A549 (cell line): ENCODE results near the gene KCNJ14. TPM values are rescaled to one million over a fixed set of nuclear protein-coding genes. Genes with fewer than 3 reads are reported as not detected.

ENCODE experiments used
- ATAC-seq, 2 experiments: fragments of 200-7000 bp in 1 of 2; fragments of >200 bp in 1 of 2; cut with Nextera tagmentation in 1 of 2; cut with Tn5 transposase in 1 of 2; 3 replicates each; pipeline versions ENCODE4 v1.8.0 to v1.9.1; 2018 to 2020; ENCODE audit warnings: mild to moderate bottlenecking in 1 of 2, moderate library complexity in 1 of 2
- CTCF ChIA-PET: fragments of 300-600 bp; sonication (Branson Sonifier 250); formaldehyde crosslinking; extraction: SDS; loops from one replicate; lab custom pipeline; 2021; ENCODE audit warnings: antibody characterized with exemption, inconsistent platforms; lab: Yijun Ruan, JAX
- POLR2A ChIA-PET: fragments of 350-600 bp; formaldehyde crosslinking; extraction: SDS; loops from one replicate; lab custom pipeline; 2021; ENCODE audit warnings: antibody characterized with exemption, inconsistent platforms; lab: Yijun Ruan, JAX
- DNase-seq, 2 experiments: peaks; one replicate each; pipeline versions ENCODE4 v3.0.0 to v3.0.0-alpha.2; 2011 to 2016; ENCODE audit warnings: low read depth in 1 of 2, low spot score in 1 of 2
- FAIRE-seq: peaks from 2 replicates; lab custom pipeline; 2011; peaks lifted over from hg19 to GRCh38; lab: Jason Lieb, UNC
- H3K27ac ChIP-seq, 2 experiments: fragments of >200 bp; sonication (Bioruptor Twin); formaldehyde crosslinking; 3 replicates each; pipeline ENCODE4 v1.5.1; 2016 to 2017
- H3K4me1 ChIP-seq: fragments of >200 bp; sonication (Bioruptor Twin); formaldehyde crosslinking; 3 replicates; pipeline ENCODE4 v1.6.1; 2016
- H3K4me2 ChIP-seq: fragments of >200 bp; sonication (Bioruptor Twin); formaldehyde crosslinking; 3 replicates; pipeline ENCODE4 v1.6.1; 2016
- H3K4me3 ChIP-seq: fragments of >200 bp; sonication (Bioruptor Twin); formaldehyde crosslinking; 3 replicates; pipeline ENCODE4 v1.5.1; 2016
- H3K9me3 ChIP-seq: fragments of >200 bp; sonication (Bioruptor Twin); formaldehyde crosslinking; 3 replicates; pipeline ENCODE4 v1.6.1; 2016
- ATOH8 ChIP-seq: fragments of 250-450 bp; sonication (Bioruptor Pico); IDR thresholded peaks from 2 replicates; pipeline ENCODE4 v1.5.0; 2020; ENCODE audit warnings: low read depth, mild to moderate bottlenecking, moderate library complexity
- BHLHE40 ChIP-seq: IDR thresholded peaks from 2 replicates; pipeline ENCODE4 v1.6.1; 2012; ENCODE audit warnings: low read depth, low read length, inconsistent platforms
- CBX2 ChIP-seq: fragments of 200-600 bp; sonication (generic); IDR thresholded peaks from 2 replicates; pipeline ENCODE4 v1.6.1; 2016; ENCODE audit warnings: low read depth, mild to moderate bottlenecking, borderline replicate concordance
- CBX8 ChIP-seq: fragments of 200-600 bp; sonication (generic); IDR thresholded peaks from 2 replicates; pipeline ENCODE4 v1.6.1; 2016
- CEBPB ChIP-seq, 2 experiments: fragments of >200 bp in 1 of 2; sonication (Bioruptor Twin) in 1 of 2; formaldehyde crosslinking in 1 of 2; IDR thresholded peaks; 2 replicates each; pipeline ENCODE4 v1.6.1; 2012 to 2016
- E2F6 ChIP-seq: IDR thresholded peaks from 2 replicates; pipeline ENCODE4 v1.6.1; 2012; ENCODE audit warnings: low read depth, borderline replicate concordance
- ELK1 ChIP-seq: fragments of 150-350 bp; IDR thresholded peaks from 2 replicates; pipeline ENCODE4 v1.6.1; 2014; ENCODE audit warnings: low read depth, mild to moderate bottlenecking, low read length
- FOXS1 ChIP-seq: fragments of 250-450 bp; sonication (Bioruptor Pico); IDR thresholded peaks from 2 replicates; pipeline ENCODE4 v1.5.0; 2020; ENCODE audit warnings: mild to moderate bottlenecking, moderate library complexity
- GATA3 ChIP-seq: IDR thresholded peaks from 2 replicates; pipeline ENCODE4 v1.6.1; 2012; ENCODE audit warnings: borderline replicate concordance
- HDAC2 ChIP-seq: fragments of 200-600 bp; sonication (generic); IDR thresholded peaks from 2 replicates; pipeline ENCODE4 v1.6.1; 2016
- HMGXB4 ChIP-seq: fragments of 250-450 bp; sonication (Bioruptor Pico); IDR thresholded peaks from 2 replicates; pipeline ENCODE4 v1.5.0; 2021; ENCODE audit warnings: mild to moderate bottlenecking, moderate library complexity, borderline replicate concordance
- JUN ChIP-seq, 2 experiments: fragments of >200 bp; sonication (Bioruptor Twin); formaldehyde crosslinking; IDR thresholded peaks; 2 replicates in 1 of 2; 3 replicates in 1 of 2; pipeline ENCODE4 v1.6.1; 2016 to 2017
- JUNB ChIP-seq: fragments of >200 bp; sonication (Bioruptor Twin); formaldehyde crosslinking; IDR thresholded peaks from 2 replicates; pipeline ENCODE4 v1.6.1; 2016
- MAFK ChIP-seq: fragments of 450-650 bp; IDR thresholded peaks from 2 replicates; pipeline ENCODE4 v1.6.1; 2014; ENCODE audit not compliant: partially characterized antibody
- NFE2L2 ChIP-seq: fragments of 150-350 bp; conservative IDR thresholded peaks from 2 replicates; pipeline ENCODE4 v1.6.1; 2014; ENCODE audit warnings: low read length
- PHF8 ChIP-seq: fragments of 200-600 bp; sonication (generic); IDR thresholded peaks from 2 replicates; pipeline ENCODE4 v1.6.1; 2016; ENCODE audit warnings: low read depth, mild to moderate bottlenecking, antibody characterized with exemption, moderate library complexity, borderline replicate concordance
- POLR2AphosphoS2 ChIP-seq: conservative IDR thresholded peaks from 2 replicates; pipeline ENCODE4 v1.6.1; 2012; ENCODE audit warnings: low read length, improper control_type of control experiment, inconsistent platforms
- RAD21 ChIP-seq, 2 experiments: fragments of >200 bp in 1 of 2; sonication (Bioruptor Twin) in 1 of 2; formaldehyde crosslinking in 1 of 2; IDR thresholded peaks in 1 of 2; conservative IDR thresholded peaks in 1 of 2; 2 replicates in 1 of 2; 3 replicates in 1 of 2; pipeline ENCODE4 v1.6.1; 2012 to 2018; ENCODE audit warnings: inconsistent platforms in 1 of 2
- RARB ChIP-seq: fragments of 250-450 bp; sonication (Bioruptor Pico); IDR thresholded peaks from 2 replicates; pipeline ENCODE4 v1.8.0; 2021; ENCODE audit warnings: mild to moderate bottlenecking, moderate library complexity
- SMC3 ChIP-seq: fragments of >200 bp; sonication (Bioruptor Twin); formaldehyde crosslinking; IDR thresholded peaks from 3 replicates; pipeline ENCODE4 v1.6.1; 2018; ENCODE audit warnings: inconsistent platforms
- SREBF2 ChIP-seq: fragments of 450-650 bp; IDR thresholded peaks from 2 replicates; pipeline ENCODE4 v1.6.1; 2014; ENCODE audit warnings: mild to moderate bottlenecking, moderate library complexity
- TFCP2L1 ChIP-seq: fragments of 250-450 bp; sonication (Bioruptor Pico); IDR thresholded peaks from 2 replicates; pipeline ENCODE4 v1.5.0; 2021; ENCODE audit warnings: mild to moderate bottlenecking
- ZC3H11A ChIP-seq: fragments of 450-650 bp; IDR thresholded peaks from 2 replicates; pipeline ENCODE4 v1.6.1; 2014; ENCODE audit warnings: antibody characterized with exemption, mild to moderate bottlenecking
- ZNF302 ChIP-seq: fragments of 250-450 bp; sonication (Bioruptor Pico); IDR thresholded peaks from 2 replicates; pipeline ENCODE4 v1.9.0; 2021; ENCODE audit warnings: inconsistent platforms, mild to moderate bottlenecking, moderate library complexity
- ZSCAN20 ChIP-seq: fragments of 250-450 bp; sonication (Bioruptor Pico); IDR thresholded peaks from 2 replicates; pipeline ENCODE4 v1.8.0; 2022; ENCODE audit warnings: mild to moderate bottlenecking, moderate library complexity
- WGBS: methylation state at CpG from one replicate; pipeline ENCODE4 v1.1.6; 2017; ENCODE audit errors: missing lambda C conversion rate; 5-methylcytosine and 5-hydroxymethylcytosine counted together
- polyA plus RNA-seq, 4 experiments: library from polyadenylated mRNA; depleted of rRNA in 3 of 4; stranded (reverse); fragments of >200 nt; fragmentation: RNase III in 1 of 4; extraction: RNeasy Plus Mini Kit Qiagen cat#74134 plus additional on column Dnase treatment in 1 of 4; gene quantifications; 2 replicates in 3 of 4; 3 replicates in 1 of 4; pipeline ENCODE4 v1.2.3, GENCODE V29; 2011 to 2017

Gene KCNJ14
- polyA plus RNA-seq, 2 of the 4 experiments (the other 2 are of a cell fraction), result 1.3 to 1.9 TPM

- TF ChIP-seq E2F6, result no peak; the same call in 1 of the 2 replicates
- no peak for TF ChIP-seq HDAC2
- 0 out of 2 replicates have a peak, but pooled peaks have one; percentile 10 for TF ChIP-seq GATA3
- TF ChIP-seq MAFK, result no peak
- TF ChIP-seq SREBF2, result no peak
- peak; percentile 80; the same call in 1 of the 2 replicates for TF ChIP-seq PHF8
- no peak for TF ChIP-seq SMC3
- TF ChIP-seq ZNF302 (CRISPR knock-in tag), result no peak
- TF ChIP-seq CEBPB (IDR thresholded peaks at IDR 0.05), result no peak
- TF ChIP-seq RAD21 (conservative IDR thresholded peaks at IDR 0.05 in 1 of 2, IDR thresholded peaks at IDR 0.05 in 1 of 2), result no peak
- peak; percentile 83 for TF ChIP-seq POLR2AphosphoS2
- peak in 1 of 2 experiments; percentile 84; a peak in 3 of 5 replicates for TF ChIP-seq JUN (IDR thresholded peaks at IDR 0.05)
- no peak for TF ChIP-seq FOXS1 (CRISPR knock-in tag)
- TF ChIP-seq ATOH8 (CRISPR knock-in tag), result no peak
- TF ChIP-seq CBX8, result no peak
- no peak for TF ChIP-seq ZSCAN20 (CRISPR knock-in tag)
- no peak for TF ChIP-seq ELK1
Observed at GRCh38 chr19:48493718-48494401, 38.5 kb downstream of the KCNJ14 start (continued).

GRCh38 chr19:48495396-48495795 lies 40.0 kb downstream of the KCNJ14 start:
- FAIRE-seq, result no peak
- WGBS, result 79% methylated on average over 6 of the region's 6 CpGs
- Histone ChIP-seq H3K4me1 (peaks cover 28% of the 10 kb centered on the region), H3K4me3 (no peak overlapping the region), H3K4me2 (no peak overlapping the region), H3K27ac (peak overlapping the region in 1 of 2 experiments; percentile 30; a peak in 1 of 6 replicates), H3K9me3 (no peaks in the 10 kb centered on the region)
- TF ChIP-seq RARB (CRISPR knock-in tag) (no peak), HMGXB4 (no peak), BHLHE40 (no peak), JUNB (no peak), POLR2AphosphoS2 (no peak), NFE2L2 (no peak), TFCP2L1 (CRISPR knock-in tag) (no peak), ZC3H11A (no peak), CBX2 (no peak), GATA3 (no peak)
- ChIA-PET CTCF (interaction anchor here (0.6 to 9.5 kb wide), 9 partner anchors 11 to 309 kb away, joined by 3 to 152 read pairs (median 4); no protein-coding TSS in a partner anchor), POLR2A (no interaction called here)
- no peak for DNase-seq
- no peak for ATAC-seq
